ENCODE data around the gene OPCML.

DNA sequence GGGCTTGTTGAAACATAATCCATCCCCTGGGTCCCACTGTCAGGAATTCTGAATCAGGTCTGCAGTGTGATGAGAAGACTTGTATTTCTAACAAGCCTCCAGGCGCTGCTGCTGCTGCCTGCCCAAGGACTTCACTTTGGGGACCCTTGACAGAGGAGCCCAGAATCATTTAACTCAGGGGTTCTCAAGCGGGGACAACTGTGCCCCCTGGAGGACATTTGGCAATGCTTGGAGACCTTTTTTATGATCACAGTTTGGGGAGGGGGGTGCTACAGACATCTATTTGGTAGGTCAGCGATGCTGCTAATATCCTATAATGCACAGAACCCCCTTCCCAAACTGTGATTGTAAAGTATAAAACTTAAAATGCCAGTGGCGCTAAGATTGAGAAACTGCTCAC is 312.8 kb downstream of the OPCML start:
- TF ChIP-seq, protein P1, sequence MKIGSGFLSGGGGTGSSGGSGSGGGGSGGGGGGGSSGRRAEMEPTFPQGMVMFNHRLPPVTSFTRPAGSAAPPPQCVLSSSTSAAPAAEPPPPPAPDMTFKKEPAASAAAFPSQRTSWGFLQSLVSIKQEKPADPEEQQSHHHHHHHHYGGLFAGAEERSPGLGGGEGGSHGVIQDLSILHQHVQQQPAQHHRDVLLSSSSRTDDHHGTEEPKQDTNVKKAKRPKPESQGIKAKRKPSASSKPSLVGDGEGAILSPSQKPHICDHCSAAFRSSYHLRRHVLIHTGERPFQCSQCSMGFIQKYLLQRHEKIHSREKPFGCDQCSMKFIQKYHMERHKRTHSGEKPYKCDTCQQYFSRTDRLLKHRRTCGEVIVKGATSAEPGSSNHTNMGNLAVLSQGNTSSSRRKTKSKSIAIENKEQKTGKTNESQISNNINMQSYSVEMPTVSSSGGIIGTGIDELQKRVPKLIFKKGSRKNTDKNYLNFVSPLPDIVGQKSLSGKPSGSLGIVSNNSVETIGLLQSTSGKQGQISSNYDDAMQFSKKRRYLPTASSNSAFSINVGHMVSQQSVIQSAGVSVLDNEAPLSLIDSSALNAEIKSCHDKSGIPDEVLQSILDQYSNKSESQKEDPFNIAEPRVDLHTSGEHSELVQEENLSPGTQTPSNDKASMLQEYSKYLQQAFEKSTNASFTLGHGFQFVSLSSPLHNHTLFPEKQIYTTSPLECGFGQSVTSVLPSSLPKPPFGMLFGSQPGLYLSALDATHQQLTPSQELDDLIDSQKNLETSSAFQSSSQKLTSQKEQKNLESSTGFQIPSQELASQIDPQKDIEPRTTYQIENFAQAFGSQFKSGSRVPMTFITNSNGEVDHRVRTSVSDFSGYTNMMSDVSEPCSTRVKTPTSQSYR (CRISPR knock-in tag; IDR thresholded peaks at IDR 0.05; ENCODE audit: borderline replicate concordance), result no peak
- TF ChIP-seq JUND (CRISPR knock-in tag; IDR thresholded peaks at IDR 0.05) (no peak), HNRNPH1 (optimal IDR thresholded peaks at IDR 0.05; ENCODE audit: low read depth, low read length) (no peak), NFE2 (CRISPR knock-in tag; IDR thresholded peaks at IDR 0.05) (no peak), HDAC6 (IDR thresholded peaks at IDR 0.05; ENCODE audit: low read depth, low read length) (no peak), POLR2A (IDR thresholded peaks at IDR 0.05; ENCODE audit: insufficient read depth in 1 of 2, low read depth in 2 of 2, low read length in 2 of 2) (no peak), GPN1 (CRISPR knock-in tag; IDR thresholded peaks at IDR 0.05; ENCODE audit: borderline replicate concordance) (no peak), RXRB (CRISPR knock-in tag; IDR thresholded peaks at IDR 0.05; ENCODE audit: borderline replicate concordance) (no peak), ZNF274 (CRISPR knock-in tag; IDR thresholded peaks at IDR 0.05) (no peak)
- TF ChIP-seq, protein P2, sequence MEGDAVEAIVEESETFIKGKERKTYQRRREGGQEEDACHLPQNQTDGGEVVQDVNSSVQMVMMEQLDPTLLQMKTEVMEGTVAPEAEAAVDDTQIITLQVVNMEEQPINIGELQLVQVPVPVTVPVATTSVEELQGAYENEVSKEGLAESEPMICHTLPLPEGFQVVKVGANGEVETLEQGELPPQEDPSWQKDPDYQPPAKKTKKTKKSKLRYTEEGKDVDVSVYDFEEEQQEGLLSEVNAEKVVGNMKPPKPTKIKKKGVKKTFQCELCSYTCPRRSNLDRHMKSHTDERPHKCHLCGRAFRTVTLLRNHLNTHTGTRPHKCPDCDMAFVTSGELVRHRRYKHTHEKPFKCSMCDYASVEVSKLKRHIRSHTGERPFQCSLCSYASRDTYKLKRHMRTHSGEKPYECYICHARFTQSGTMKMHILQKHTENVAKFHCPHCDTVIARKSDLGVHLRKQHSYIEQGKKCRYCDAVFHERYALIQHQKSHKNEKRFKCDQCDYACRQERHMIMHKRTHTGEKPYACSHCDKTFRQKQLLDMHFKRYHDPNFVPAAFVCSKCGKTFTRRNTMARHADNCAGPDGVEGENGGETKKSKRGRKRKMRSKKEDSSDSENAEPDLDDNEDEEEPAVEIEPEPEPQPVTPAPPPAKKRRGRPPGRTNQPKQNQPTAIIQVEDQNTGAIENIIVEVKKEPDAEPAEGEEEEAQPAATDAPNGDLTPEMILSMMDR (CRISPR knock-in tag; IDR thresholded peaks at IDR 0.05), result no peak
- TF ChIP-seq, protein P3, sequence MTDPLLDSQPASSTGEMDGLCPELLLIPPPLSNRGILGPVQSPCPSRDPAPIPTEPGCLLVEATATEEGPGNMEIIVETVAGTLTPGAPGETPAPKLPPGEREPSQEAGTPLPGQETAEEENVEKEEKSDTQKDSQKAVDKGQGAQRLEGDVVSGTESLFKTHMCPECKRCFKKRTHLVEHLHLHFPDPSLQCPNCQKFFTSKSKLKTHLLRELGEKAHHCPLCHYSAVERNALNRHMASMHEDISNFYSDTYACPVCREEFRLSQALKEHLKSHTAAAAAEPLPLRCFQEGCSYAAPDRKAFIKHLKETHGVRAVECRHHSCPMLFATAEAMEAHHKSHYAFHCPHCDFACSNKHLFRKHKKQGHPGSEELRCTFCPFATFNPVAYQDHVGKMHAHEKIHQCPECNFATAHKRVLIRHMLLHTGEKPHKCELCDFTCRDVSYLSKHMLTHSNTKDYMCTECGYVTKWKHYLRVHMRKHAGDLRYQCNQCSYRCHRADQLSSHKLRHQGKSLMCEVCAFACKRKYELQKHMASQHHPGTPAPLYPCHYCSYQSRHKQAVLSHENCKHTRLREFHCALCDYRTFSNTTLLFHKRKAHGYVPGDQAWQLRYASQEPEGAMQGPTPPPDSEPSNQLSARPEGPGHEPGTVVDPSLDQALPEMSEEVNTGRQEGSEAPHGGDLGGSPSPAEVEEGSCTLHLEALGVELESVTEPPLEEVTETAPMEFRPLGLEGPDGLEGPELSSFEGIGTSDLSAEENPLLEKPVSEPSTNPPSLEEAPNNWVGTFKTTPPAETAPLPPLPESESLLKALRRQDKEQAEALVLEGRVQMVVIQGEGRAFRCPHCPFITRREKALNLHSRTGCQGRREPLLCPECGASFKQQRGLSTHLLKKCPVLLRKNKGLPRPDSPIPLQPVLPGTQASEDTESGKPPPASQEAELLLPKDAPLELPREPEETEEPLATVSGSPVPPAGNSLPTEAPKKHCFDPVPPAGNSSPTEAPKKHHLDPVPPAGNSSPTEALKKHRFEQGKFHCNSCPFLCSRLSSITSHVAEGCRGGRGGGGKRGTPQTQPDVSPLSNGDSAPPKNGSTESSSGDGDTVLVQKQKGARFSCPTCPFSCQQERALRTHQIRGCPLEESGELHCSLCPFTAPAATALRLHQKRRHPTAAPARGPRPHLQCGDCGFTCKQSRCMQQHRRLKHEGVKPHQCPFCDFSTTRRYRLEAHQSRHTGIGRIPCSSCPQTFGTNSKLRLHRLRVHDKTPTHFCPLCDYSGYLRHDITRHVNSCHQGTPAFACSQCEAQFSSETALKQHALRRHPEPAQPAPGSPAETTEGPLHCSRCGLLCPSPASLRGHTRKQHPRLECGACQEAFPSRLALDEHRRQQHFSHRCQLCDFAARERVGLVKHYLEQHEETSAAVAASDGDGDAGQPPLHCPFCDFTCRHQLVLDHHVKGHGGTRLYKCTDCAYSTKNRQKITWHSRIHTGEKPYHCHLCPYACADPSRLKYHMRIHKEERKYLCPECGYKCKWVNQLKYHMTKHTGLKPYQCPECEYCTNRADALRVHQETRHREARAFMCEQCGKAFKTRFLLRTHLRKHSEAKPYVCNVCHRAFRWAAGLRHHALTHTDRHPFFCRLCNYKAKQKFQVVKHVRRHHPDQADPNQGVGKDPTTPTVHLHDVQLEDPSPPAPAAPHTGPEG (CRISPR knock-in tag; IDR thresholded peaks at IDR 0.05), result no peak
- TF ChIP-seq, protein P4, sequence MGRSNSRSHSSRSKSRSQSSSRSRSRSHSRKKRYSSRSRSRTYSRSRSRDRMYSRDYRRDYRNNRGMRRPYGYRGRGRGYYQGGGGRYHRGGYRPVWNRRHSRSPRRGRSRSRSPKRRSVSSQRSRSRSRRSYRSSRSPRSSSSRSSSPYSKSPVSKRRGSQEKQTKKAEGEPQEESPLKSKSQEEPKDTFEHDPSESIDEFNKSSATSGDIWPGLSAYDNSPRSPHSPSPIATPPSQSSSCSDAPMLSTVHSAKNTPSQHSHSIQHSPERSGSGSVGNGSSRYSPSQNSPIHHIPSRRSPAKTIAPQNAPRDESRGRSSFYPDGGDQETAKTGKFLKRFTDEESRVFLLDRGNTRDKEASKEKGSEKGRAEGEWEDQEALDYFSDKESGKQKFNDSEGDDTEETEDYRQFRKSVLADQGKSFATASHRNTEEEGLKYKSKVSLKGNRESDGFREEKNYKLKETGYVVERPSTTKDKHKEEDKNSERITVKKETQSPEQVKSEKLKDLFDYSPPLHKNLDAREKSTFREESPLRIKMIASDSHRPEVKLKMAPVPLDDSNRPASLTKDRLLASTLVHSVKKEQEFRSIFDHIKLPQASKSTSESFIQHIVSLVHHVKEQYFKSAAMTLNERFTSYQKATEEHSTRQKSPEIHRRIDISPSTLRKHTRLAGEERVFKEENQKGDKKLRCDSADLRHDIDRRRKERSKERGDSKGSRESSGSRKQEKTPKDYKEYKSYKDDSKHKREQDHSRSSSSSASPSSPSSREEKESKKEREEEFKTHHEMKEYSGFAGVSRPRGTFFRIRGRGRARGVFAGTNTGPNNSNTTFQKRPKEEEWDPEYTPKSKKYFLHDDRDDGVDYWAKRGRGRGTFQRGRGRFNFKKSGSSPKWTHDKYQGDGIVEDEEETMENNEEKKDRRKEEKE (IDR thresholded peaks at IDR 0.05), result no peak

All from HepG2 (cell line).